HCT116 (cell line): ENCODE measurements around the gene MAP3K8. TPM values are rescaled to one million over a fixed set of nuclear protein-coding genes. Genes with fewer than 3 reads are reported as not detected.

Source experiments
- ATAC-seq: fragments of 200-7000 bp; cut with Tn5 transposase; 2 replicates; pipeline ENCODE4 v1.9.1; 2020; ENCODE audit warnings: mild to moderate bottlenecking, moderate library complexity
- BruUV-seq: library from RNA; stranded (reverse); fragments of 400-500 nt; replicated peaks from 2 replicates; lab custom pipeline; 2021; lab: Mats Ljungman, UMichigan
- CTCF ChIA-PET: fragments of 300-600 bp; sonication (Branson Sonifier 250); formaldehyde crosslinking; loops from one replicate; lab custom pipeline; 2021; ENCODE audit warnings: antibody characterized with exemption; lab: Charles Lee
- POLR2A ChIA-PET: fragments of 300-600, 350-600 bp; sonication (Branson Sonifier 250); formaldehyde crosslinking; loops from one replicate; lab custom pipeline; 2021; ENCODE audit warnings: antibody characterized with exemption; lab: Charles Lee
- RAD21 ChIA-PET, 2 experiments: fragments of 300-600 bp; sonication (Branson Sonifier 250); formaldehyde crosslinking; loops; one replicate each; lab custom pipeline; 2023; ENCODE audit warnings: low total read pairs in 2 of 2; ENCODE audit not compliant: uncharacterized antibody in 2 of 2, unreplicated experiment in 2 of 2, low non-redundant PET in 1 of 2; lab: Charles Lee
- DNase-seq: peaks from one replicate; pipeline ENCODE4 v3.0.0-alpha.2; 2010; ENCODE audit warnings: low read depth, low spot score
- H2AFZ ChIP-seq: fragments of 200-600 bp; shearing (Covaris generic), sonication (generic); 2 replicates; pipeline ENCODE4 v1.6.1; 2017; ENCODE audit warnings: low read depth, mixed run types, mixed read lengths, antibody characterized with exemption, low read length; ENCODE audit not compliant: poor library complexity, severe bottlenecking
- H3K27ac ChIP-seq: 2 replicates; pipeline ENCODE4 v1.5.1; 2012; ENCODE audit warnings: low read depth, low read length
- H3K27me3 ChIP-seq: fragments of 200-600 bp; sonication (generic); 2 replicates; pipeline ENCODE4 v1.6.1; 2016; ENCODE audit warnings: mixed run types, low read length, mixed read lengths; ENCODE audit not compliant: insufficient read depth
- H3K36me3 ChIP-seq, 2 experiments: fragments of 200-500 bp in 1 of 2; fragments of 200-600 bp in 1 of 2; sonication (Bioruptor generic) in 1 of 2; sonication (generic) in 1 of 2; 2 replicates each; pipeline versions ENCODE4 v1.5.1 to v1.6.1; 2014 to 2016; ENCODE audit warnings: low read length in 2 of 2, inconsistent platforms in 1 of 2, mixed read lengths in 1 of 2, mixed run types in 1 of 2; ENCODE audit not compliant: insufficient read depth in 2 of 2, control insufficient read depth in 1 of 2
- H3K4me1 ChIP-seq, 2 experiments: fragments of 200-600 bp in 1 of 2; sonication (generic) in 1 of 2; 2 replicates each; pipeline versions ENCODE4 v1.5.1 to v1.6.1; 2012 to 2017; ENCODE audit warnings: low read length in 2 of 2, inconsistent platforms in 1 of 2, mild to moderate bottlenecking in 1 of 2, mixed read lengths in 1 of 2, mixed run types in 1 of 2, moderate library complexity in 1 of 2; ENCODE audit not compliant: insufficient read depth in 2 of 2, control insufficient read depth in 1 of 2
- H3K4me2 ChIP-seq: fragments of 200-600 bp; sonication (generic); 2 replicates; pipeline ENCODE4 v1.6.1; 2017; ENCODE audit warnings: mixed run types, low read length, mixed read lengths
- H3K4me3 ChIP-seq, 2 experiments: fragments of 200-600 bp in 1 of 2; sonication (generic) in 1 of 2; replicated peaks in 1 of 2; 2 replicates each; pipeline ENCODE4 v1.5.1; 2011 to 2016; ENCODE audit warnings: low read length in 2 of 2, control low read depth in 1 of 2, low read depth in 1 of 2, mild to moderate bottlenecking in 1 of 2, mixed read lengths in 1 of 2, mixed run types in 1 of 2
- H3K79me2 ChIP-seq: fragments of 200-600 bp; sonication (generic); 2 replicates; pipeline ENCODE4 v1.6.1; 2017; ENCODE audit warnings: mild to moderate bottlenecking, mixed run types, low read length, moderate library complexity, mixed read lengths; ENCODE audit not compliant: insufficient read depth
- H3K9ac ChIP-seq: fragments of 200-600 bp; sonication (generic); 2 replicates; pipeline ENCODE4 v1.6.1; 2016; ENCODE audit warnings: low read length, mixed read lengths
- H3K9me2 ChIP-seq: fragments of 200-600 bp; sonication (generic), shearing (Covaris generic); 2 replicates; pipeline ENCODE4 v1.6.1; 2017; ENCODE audit warnings: mixed run types, mild to moderate bottlenecking, moderate library complexity; ENCODE audit not compliant: insufficient read depth
- H3K9me3 ChIP-seq, 2 experiments: fragments of 200-500 bp in 1 of 2; fragments of 200-600 bp in 1 of 2; sonication (Bioruptor generic) in 1 of 2; sonication (generic) in 1 of 2; 2 replicates each; pipeline ENCODE4 v1.6.1; 2014 to 2017; ENCODE audit warnings: low read length in 2 of 2, mixed read lengths in 2 of 2, inconsistent platforms in 1 of 2, low read depth in 1 of 2, mild to moderate bottlenecking in 1 of 2, mixed run types in 1 of 2, moderate library complexity in 1 of 2; ENCODE audit not compliant: control insufficient read depth in 1 of 2, insufficient read depth in 1 of 2
- H4K20me1 ChIP-seq: fragments of 200-600 bp; sonication (generic), shearing (Covaris generic); 2 replicates; pipeline ENCODE4 v1.6.1; 2017; ENCODE audit warnings: mixed run types, mild to moderate bottlenecking, moderate library complexity; ENCODE audit not compliant: insufficient read depth
- CBX3 ChIP-seq: IDR thresholded peaks from 2 replicates; pipeline ENCODE4 v1.6.1; 2012; ENCODE audit warnings: low read depth
- EZH2phosphoT487 ChIP-seq: fragments of 200-600 bp; IDR thresholded peaks from 2 replicates; pipeline ENCODE4 v1.6.1; 2018; ENCODE audit warnings: antibody characterized with exemption, borderline replicate concordance
- JUND ChIP-seq: IDR thresholded peaks from 2 replicates; pipeline ENCODE4 v1.6.1; 2012
- SRF ChIP-seq: IDR thresholded peaks from 2 replicates; pipeline ENCODE4 v1.6.1; 2012; ENCODE audit warnings: low read depth
- ZFX ChIP-seq: fragments of 450-650 bp; IDR thresholded peaks from 2 replicates; pipeline ENCODE4 v1.6.1; 2017
- intact Hi-C: fragments of 100-400 bp; cut with micrococcal nuclease; formaldehyde crosslinking; loops from 2 replicates; pipeline ENCODE4 v1.10.0; 2022
- total RNA-seq: library from RNA; stranded (reverse); gene quantifications from one replicate; pipeline ENCODE4 v1.2.1, GENCODE V29; 2021; ENCODE audit not compliant: unreplicated experiment
- TF ChIP-seq, protein P1 (sequence below): IDR thresholded peaks from 2 replicates; pipeline ENCODE4 v1.6.1; 2012
- TF ChIP-seq, protein P2 (sequence below): IDR thresholded peaks from 2 replicates; pipeline ENCODE4 v1.6.1; 2012; ENCODE audit warnings: low read depth

MAP3K8 gene
- total RNA-seq, 1 experiment from 2014 or later = 4.5 TPM

DNA sequence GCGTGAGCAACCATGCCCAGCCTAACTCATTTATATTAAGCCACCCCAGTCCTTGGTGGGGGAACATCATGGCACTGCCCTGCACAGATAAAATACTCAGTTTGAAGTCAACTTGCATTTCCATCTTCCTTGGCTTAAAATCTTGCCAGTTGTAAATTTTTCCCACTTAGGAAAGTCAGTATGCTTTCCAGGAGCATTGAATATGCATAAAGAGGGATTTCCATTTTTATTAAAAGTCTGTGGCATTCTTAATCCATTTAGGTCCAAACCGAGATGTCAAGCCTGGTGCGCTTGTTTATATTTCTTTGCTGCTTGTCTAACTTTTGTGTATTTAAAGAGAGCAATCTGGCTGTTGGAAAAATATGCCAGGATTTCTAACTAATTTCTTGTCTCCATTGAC lies 26.1 kb downstream of the MAP3K8 start:
- CTCF ChIA-PET = no interaction called here
- Histone ChIP-seq H3K36me3 (peaks cover 0 to 9% of the 10 kb centered on the region in 2 experiments; a peak in 2 of 4 replicates), H3K9ac (no peak overlapping the region), H3K4me2 (no peak overlapping the region), H3K27ac (no peak overlapping the region), H2AFZ (no peak overlapping the region), H3K79me2 (no peaks in the 10 kb centered on the region), H3K9me3 (no peaks in the 10 kb centered on the region), H3K4me1 (peaks cover 11 to 18% of the 10 kb centered on the region in 2 experiments), H3K4me3 (no peak overlapping the region), H3K9me2 (no peaks in the 10 kb centered on the region), H3K27me3 (no peaks in the 10 kb centered on the region), H4K20me1 (no peaks in the 10 kb centered on the region)
- POLR2A ChIA-PET = no interaction called here
- TF ChIP-seq, protein P1, sequence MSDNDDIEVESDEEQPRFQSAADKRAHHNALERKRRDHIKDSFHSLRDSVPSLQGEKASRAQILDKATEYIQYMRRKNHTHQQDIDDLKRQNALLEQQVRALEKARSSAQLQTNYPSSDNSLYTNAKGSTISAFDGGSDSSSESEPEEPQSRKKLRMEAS = no peak
- no peak for TF ChIP-seq JUND
- no peak for TF ChIP-seq CBX3
- TF ChIP-seq, protein P2, sequence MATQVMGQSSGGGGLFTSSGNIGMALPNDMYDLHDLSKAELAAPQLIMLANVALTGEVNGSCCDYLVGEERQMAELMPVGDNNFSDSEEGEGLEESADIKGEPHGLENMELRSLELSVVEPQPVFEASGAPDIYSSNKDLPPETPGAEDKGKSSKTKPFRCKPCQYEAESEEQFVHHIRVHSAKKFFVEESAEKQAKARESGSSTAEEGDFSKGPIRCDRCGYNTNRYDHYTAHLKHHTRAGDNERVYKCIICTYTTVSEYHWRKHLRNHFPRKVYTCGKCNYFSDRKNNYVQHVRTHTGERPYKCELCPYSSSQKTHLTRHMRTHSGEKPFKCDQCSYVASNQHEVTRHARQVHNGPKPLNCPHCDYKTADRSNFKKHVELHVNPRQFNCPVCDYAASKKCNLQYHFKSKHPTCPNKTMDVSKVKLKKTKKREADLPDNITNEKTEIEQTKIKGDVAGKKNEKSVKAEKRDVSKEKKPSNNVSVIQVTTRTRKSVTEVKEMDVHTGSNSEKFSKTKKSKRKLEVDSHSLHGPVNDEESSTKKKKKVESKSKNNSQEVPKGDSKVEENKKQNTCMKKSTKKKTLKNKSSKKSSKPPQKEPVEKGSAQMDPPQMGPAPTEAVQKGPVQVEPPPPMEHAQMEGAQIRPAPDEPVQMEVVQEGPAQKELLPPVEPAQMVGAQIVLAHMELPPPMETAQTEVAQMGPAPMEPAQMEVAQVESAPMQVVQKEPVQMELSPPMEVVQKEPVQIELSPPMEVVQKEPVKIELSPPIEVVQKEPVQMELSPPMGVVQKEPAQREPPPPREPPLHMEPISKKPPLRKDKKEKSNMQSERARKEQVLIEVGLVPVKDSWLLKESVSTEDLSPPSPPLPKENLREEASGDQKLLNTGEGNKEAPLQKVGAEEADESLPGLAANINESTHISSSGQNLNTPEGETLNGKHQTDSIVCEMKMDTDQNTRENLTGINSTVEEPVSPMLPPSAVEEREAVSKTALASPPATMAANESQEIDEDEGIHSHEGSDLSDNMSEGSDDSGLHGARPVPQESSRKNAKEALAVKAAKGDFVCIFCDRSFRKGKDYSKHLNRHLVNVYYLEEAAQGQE = no peak
- RAD21 ChIA-PET = no interaction called here
- BruUV-seq = no TSS peak
- DNase-seq = no peak
- intact Hi-C loops = no loop called here
- no peak for ATAC-seq

DNA sequence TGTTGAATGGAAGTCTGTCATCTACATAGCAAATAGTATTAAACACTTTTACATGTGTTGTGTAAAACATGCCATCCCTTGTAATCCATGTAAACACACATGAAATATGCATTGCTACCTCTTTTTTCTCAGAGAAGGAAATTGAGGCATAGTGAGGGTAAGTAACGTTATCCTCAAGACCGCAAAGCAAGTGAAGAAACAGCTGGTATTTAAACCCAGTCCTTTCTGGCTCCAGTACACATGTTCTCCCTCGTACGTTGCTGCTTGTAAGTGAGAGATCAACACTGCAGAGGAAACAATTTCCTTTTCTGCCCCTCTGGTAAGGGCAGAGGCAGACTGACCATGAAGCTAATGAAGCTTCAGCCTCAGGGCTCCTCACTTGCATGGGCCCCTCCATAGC lies 28.5 kb downstream of the MAP3K8 start:
- intact Hi-C loops = no loop called here
- no peaks in the 10 kb centered on the region for H3K79me2 ChIP-seq
- no peaks in the 10 kb centered on the region for H3K27me3 ChIP-seq
- TF ChIP-seq EZH2phosphoT487 (no peak), ZFX (no peak), SRF (no peak)
- TF ChIP-seq, protein P2 = no peak
- H3K9me2 ChIP-seq = no peaks in the 10 kb centered on the region
- H3K4me2 ChIP-seq = no peak overlapping the region
- H2AFZ ChIP-seq = no peak overlapping the region
- BruUV-seq = no TSS peak
- RAD21 ChIA-PET = no interaction called here
- no peak overlapping the region for H3K4me3 ChIP-seq
- no peaks in the 10 kb centered on the region for H4K20me1 ChIP-seq
- ATAC-seq (no peak), DNase-seq (no peak)
- POLR2A ChIA-PET = no interaction called here
- peaks cover 11 to 20% of the 10 kb centered on the region in 2 experiments for H3K4me1 ChIP-seq
- H3K36me3 ChIP-seq = peaks cover 0 to 9% of the 10 kb centered on the region in 2 experiments; a peak in 2 of 4 replicates
- no peak overlapping the region for H3K27ac ChIP-seq
- H3K9me3 ChIP-seq = no peaks in the 10 kb centered on the region
- CTCF ChIA-PET = no interaction called here
- no peak overlapping the region for H3K9ac ChIP-seq
